BJ (cell line): ENCODE data around the gene SNX1. TPM values are rescaled to one million over a fixed set of nuclear protein-coding genes. Genes with fewer than 3 reads are reported as not detected.
"Not testable (repeated sequence)": the region's sequence is repeated elsewhere in the genome, so short reads cannot be mapped to it uniquely, and the experiment has no call there.

Experiments used
- CTCF ChIA-PET: fragments of 350-600 bp; formaldehyde crosslinking; extraction: SDS; loops from one replicate; lab custom pipeline; 2021; ENCODE audit warnings: antibody characterized with exemption, inconsistent platforms; lab: Yijun Ruan, JAX
- POLR2A ChIA-PET: fragments of 300-600 bp; sonication (Branson Sonifier 250); formaldehyde crosslinking; extraction: SDS; loops from one replicate; lab custom pipeline; 2021; ENCODE audit warnings: antibody characterized with exemption; lab: Charles Lee
- DNase-seq: peaks from one replicate; pipeline ENCODE4 v3.0.0-alpha.2; 2011; ENCODE audit warnings: low read depth
- H3K27me3 ChIP-seq: 2 replicates; pipeline ENCODE4 v1.6.0; 2011; ENCODE audit warnings: low read length; ENCODE audit not compliant: control insufficient read depth, insufficient read depth
- H3K36me3 ChIP-seq: 2 replicates; pipeline ENCODE4 v1.5.1; 2011; ENCODE audit warnings: low read length; ENCODE audit not compliant: control insufficient read depth, insufficient read depth
- H3K4me3 ChIP-seq: 2 replicates; pipeline ENCODE4 v1.5.1; 2011; ENCODE audit warnings: low read depth, mild to moderate bottlenecking, control low read depth, low read length
- polyA plus RNA-seq: library from polyadenylated mRNA; depleted of rRNA; stranded (reverse); fragments of >200 nt; gene quantifications from 2 replicates; pipeline ENCODE4 v1.2.3, GENCODE V29; 2011
- TF ChIP-seq, protein P1 (sequence below): IDR thresholded peaks from 2 replicates; pipeline ENCODE4 v1.5.1; 2011; ENCODE audit warnings: low read depth, mild to moderate bottlenecking, control low read depth, inconsistent platforms, low read length, moderate library complexity; ENCODE audit not compliant: insufficient read depth

Gene SNX1
- polyA plus RNA-seq, 1 experiment = 57.5 TPM

DNA sequence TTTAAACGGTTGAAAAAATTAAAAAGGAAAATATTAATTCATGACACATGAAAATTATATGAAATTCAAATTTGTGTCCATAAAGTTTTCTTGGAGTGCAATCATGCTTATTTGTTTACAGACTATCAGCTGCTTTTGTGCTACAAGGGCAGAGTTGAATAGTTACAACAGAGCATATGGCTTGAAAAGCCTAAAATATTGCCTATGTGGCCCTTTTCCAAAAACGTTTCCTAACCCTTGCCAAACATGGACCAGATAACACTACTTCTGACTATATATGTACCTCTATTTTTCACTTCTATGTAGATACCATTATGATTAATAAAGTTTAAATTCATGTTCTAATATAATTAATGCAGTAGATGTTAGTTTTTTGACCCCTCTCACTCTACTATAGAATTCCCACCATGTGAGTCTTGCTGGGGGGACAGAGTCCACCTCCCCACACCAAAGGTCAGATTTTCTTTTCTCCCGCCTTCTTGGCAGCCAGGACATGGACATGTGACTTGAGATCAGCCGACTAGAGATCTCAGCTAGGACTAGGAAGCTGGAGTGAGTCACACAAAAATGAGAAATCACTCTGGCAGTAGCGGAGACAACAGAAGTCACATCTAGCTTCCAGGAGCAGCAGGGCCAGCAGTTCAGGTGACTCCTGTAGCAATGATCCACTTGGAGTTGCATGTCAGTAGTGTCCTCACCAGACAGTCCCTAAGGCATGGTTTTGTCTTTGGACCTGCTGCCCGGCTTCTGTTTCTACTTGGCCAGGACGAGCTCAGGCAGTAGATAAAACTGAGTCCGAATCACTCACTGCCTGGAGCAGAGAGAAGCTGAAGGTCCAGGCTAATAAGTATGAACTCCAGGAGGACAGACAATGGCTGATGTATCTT lies 24.6 kb upstream of the SNX1 start:
- POLR2A ChIA-PET = no interaction called here

DNA sequence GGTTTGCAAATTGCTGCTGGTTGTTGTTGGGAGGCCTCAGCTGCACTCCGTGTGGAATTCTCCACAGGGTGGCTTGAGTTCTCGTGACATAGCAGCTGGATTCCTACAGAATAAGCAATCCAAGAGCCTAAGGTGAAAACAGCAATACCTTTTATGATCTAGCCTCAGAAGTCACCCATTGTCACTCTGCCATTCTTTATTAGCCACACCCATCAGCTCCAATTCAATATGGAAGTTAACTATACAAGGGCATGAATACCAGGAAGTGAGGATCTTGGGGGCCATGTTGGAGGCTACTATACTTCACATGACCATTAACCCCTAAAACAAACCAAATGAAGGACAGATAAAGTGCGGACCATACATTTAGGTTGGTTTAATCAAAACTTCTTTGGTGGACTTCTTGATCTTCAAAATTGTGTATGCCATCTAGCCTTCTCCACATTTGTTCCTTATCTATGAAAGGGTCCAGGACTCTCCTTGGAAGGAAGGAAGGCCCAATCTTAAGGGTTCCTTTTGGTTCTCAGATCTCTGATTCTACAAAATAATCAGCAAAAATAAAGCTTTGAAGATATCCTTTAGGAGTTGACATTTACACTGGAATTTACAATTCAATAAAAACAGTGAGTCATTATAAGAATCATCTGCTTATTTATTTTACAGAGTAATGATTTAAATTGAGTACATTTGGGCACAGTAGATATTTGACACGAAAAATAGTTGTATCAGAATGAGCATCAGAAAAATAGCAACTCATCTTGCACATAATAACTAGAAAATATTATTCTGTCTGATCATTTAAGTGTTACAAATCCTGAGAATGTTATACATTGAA lies 23.6 kb upstream of the SNX1 start:
- no peak for DNase-seq

More for the DNA sequence above, 24.6 kb upstream of the SNX1 start:
- CTCF ChIA-PET = interaction anchor here (0.6 to 1.4 kb wide), 4 partner anchors 191 to 645 kb away, joined by 3 to 7 read pairs (median 3); no protein-coding TSS in a partner anchor
- H3K27me3 ChIP-seq = no peaks in the 10 kb centered on the region
- TF ChIP-seq, protein P1, sequence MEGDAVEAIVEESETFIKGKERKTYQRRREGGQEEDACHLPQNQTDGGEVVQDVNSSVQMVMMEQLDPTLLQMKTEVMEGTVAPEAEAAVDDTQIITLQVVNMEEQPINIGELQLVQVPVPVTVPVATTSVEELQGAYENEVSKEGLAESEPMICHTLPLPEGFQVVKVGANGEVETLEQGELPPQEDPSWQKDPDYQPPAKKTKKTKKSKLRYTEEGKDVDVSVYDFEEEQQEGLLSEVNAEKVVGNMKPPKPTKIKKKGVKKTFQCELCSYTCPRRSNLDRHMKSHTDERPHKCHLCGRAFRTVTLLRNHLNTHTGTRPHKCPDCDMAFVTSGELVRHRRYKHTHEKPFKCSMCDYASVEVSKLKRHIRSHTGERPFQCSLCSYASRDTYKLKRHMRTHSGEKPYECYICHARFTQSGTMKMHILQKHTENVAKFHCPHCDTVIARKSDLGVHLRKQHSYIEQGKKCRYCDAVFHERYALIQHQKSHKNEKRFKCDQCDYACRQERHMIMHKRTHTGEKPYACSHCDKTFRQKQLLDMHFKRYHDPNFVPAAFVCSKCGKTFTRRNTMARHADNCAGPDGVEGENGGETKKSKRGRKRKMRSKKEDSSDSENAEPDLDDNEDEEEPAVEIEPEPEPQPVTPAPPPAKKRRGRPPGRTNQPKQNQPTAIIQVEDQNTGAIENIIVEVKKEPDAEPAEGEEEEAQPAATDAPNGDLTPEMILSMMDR = no peak
- no peak overlapping the region for H3K4me3 ChIP-seq
- no peaks in the 10 kb centered on the region for H3K36me3 ChIP-seq
- peak; percentile 53 for DNase-seq

DNA sequence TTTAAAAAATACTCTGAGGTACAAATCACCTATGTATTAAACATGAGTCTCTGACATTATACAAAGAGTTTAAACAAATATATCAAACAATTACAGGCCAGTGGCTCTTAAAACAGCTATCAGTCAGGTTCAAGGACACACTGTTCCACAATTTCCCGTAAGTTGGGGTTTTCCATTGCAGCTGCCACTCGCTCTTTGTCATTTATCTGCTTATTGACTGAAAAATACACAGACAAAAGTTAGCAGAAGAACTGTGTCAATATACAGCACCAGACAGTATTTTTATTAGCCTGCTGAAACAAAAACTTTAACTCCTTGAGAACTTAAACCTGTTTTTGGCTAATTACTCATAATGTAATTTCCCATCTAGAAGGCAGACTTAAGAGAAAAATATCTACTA lies 23.0 kb upstream of the SNX1 start:
- POLR2A ChIA-PET = no interaction called here
- CTCF ChIA-PET = interaction anchor here (0.6 to 2.7 kb wide), 2 partner anchors 106 to 321 kb away, joined by 3 to 7 read pairs; no protein-coding TSS in a partner anchor
- no peaks in the 10 kb centered on the region for H3K27me3 ChIP-seq
- no peak overlapping the region for H3K4me3 ChIP-seq
- no peak for DNase-seq
- TF ChIP-seq, protein P1 = no peak
- no peaks in the 10 kb centered on the region for H3K36me3 ChIP-seq

More for the DNA sequence above, 23.6 kb upstream of the SNX1 start:
- Histone ChIP-seq H3K4me3 (no peak overlapping the region), H3K36me3 (no peaks in the 10 kb centered on the region), H3K27me3 (no peaks in the 10 kb centered on the region)
- TF ChIP-seq, protein P1 = no peak
- ChIA-PET POLR2A (no interaction called here), CTCF (interaction anchor here (0.6 to 1.4 kb wide), 4 partner anchors 107 to 644 kb away, joined by 3 to 7 read pairs (median 3); no protein-coding TSS in a partner anchor)

DNA sequence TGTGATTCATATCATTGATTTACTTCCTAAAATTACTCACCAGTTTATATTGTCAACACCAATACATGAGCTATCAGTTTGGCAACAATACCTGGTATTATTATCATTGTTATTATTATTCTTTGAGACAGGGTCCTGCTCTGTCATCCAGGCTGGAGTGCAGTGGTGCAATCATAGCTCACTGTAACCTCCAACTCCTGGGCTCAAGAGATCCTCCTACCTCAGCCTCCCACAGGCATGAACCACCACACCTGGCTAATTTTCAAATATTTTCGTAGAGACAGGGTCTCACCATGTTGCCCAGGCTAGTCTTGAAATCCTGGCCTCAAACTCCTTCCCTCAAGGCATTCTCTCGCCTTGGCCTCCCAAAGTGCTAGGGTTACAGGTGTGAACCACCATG lies 22.3 kb upstream of the SNX1 start:
- CTCF ChIA-PET = interaction anchor here (0.6 to 2.7 kb wide), 3 partner anchors 20 to 463 kb away, joined by 3 to 7 read pairs (median 3); partner anchors contain the start of gene CIAO2A
- H3K27me3 ChIP-seq, H3K36me3 ChIP-seq, POLR2A ChIA-PET, H3K4me3 ChIP-seq, DNase-seq: not testable (repeated sequence)

DNA sequence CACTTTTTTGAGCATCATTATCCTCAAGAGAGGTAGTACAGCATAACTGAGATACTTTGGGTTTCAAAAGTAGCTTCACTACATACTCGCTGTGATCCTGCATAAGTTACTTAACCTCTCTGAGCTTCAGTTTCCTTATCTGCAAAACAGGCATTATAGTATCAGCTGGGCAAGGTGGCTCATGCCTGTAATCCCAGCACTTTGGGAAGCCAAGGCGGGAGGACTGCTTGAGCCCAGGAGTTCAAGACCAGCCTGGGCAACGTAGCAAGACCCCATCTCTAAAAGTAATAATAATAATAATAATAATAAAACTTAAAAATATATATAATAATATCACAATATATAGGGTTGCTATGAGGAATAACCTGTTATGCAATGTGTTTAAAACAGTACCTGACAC lies 13.0 kb upstream of the SNX1 start:
- ChIA-PET CTCF (no interaction called here), POLR2A (no interaction called here)
- TF ChIP-seq, protein P1 = no peak
- no peak for DNase-seq
- Histone ChIP-seq H3K36me3 (peaks cover 3% of the 10 kb centered on the region; the same call in 1 of the 2 replicates), H3K27me3 (no peaks in the 10 kb centered on the region), H3K4me3 (no peak overlapping the region)
